Measurements from ENCODE around the gene DYNLT4.

- TF ChIP-seq CTCF (IDR thresholded peaks at IDR 0.05) (no peak), POLR2A (IDR thresholded peaks at IDR 0.05) (no peak)
Observed at GRCh38 chr1:44802306-44803061, 4.7 kb downstream of the DYNLT4 start.

All from adrenal gland (tissue), 5 donors.